Epithelial cell of prostate (primary cell): Measurements from ENCODE around the gene DPP6.
"Not testable (repeated sequence)": the region's sequence is repeated elsewhere in the genome, so short reads cannot be mapped to it uniquely, and the experiment has no call there.

Source experiments
- DNase-seq: peaks from one replicate; pipeline ENCODE4 v3.0.0-alpha.2; 2011; ENCODE audit warnings: low read depth, low spot score
- H3K27ac ChIP-seq: fragments of 450-650 bp; 2 replicates; pipeline ENCODE4 v1.5.1; 2017; ENCODE audit warnings: mild to moderate bottlenecking

The DPP6 gene

GRCh38 chr7:154145922-154146706, 93.9 kb downstream of the DPP6 start:
- not testable (repeated sequence) for DNase-seq, H3K27ac ChIP-seq

- H3K27ac ChIP-seq, DNase-seq: not testable (repeated sequence)
These were observed 94.5 kb downstream of the DPP6 start for GRCh38 chr7:154146707-154147038.

GRCh38 chr7:154148791-154149516, 96.8 kb downstream of the DPP6 start:
- DNase-seq: not testable (repeated sequence)

GRCh38 chr7:154150656-154151055, 98.5 kb downstream of the DPP6 start:
- DNase-seq, H3K27ac ChIP-seq: not testable (repeated sequence)

More at GRCh38 chr7:154148791-154149516, 96.8 kb downstream of the DPP6 start:
- not testable (repeated sequence) for H3K27ac ChIP-seq

GRCh38 chr7:154151306-154151705, 99.1 kb downstream of the DPP6 start:
- not testable (repeated sequence) for DNase-seq, H3K27ac ChIP-seq

- not testable (repeated sequence) for H3K27ac ChIP-seq, DNase-seq
These were observed 103.7 kb downstream of the DPP6 start for GRCh38 chr7:154155928-154156327.

GRCh38 chr7:154162921-154163320, 110.7 kb downstream of the DPP6 start:
- H3K27ac ChIP-seq, DNase-seq: not testable (repeated sequence)

GRCh38 chr7:154163642-154164041, 111.4 kb downstream of the DPP6 start:
- not testable (repeated sequence) for DNase-seq, H3K27ac ChIP-seq

- no peak for DNase-seq
- H3K27ac ChIP-seq: no peak overlapping the region
These were observed 114.9 kb downstream of the DPP6 start for GRCh38 chr7:154167051-154167450.

- DNase-seq: no peak
- H3K27ac ChIP-seq: no peak overlapping the region
These were observed 115.6 kb downstream of the DPP6 start for GRCh38 chr7:154167807-154168206.

GRCh38 chr7:154171422-154171821, 119.2 kb downstream of the DPP6 start:
- H3K27ac ChIP-seq: no peak overlapping the region
- no peak for DNase-seq

- no peak overlapping the region for H3K27ac ChIP-seq
- no peak for DNase-seq
These were observed 120.0 kb downstream of the DPP6 start for GRCh38 chr7:154172236-154172635.

- no peak overlapping the region for H3K27ac ChIP-seq
- no peak for DNase-seq
These were observed 125.4 kb downstream of the DPP6 start for GRCh38 chr7:154177584-154177983.

GRCh38 chr7:154178895-154179294, 126.7 kb downstream of the DPP6 start:
- H3K27ac ChIP-seq: no peak overlapping the region
- DNase-seq: no peak

GRCh38 chr7:154183482-154183881, 131.3 kb downstream of the DPP6 start:
- DNase-seq: no peak
- H3K27ac ChIP-seq: no peak overlapping the region

GRCh38 chr7:154183946-154184345, 131.7 kb downstream of the DPP6 start:
- H3K27ac ChIP-seq: no peak overlapping the region
- DNase-seq: no peak

GRCh38 chr7:154186811-154187210, 134.6 kb downstream of the DPP6 start:
- no peak overlapping the region for H3K27ac ChIP-seq
- no peak for DNase-seq

GRCh38 chr7:154188330-154188729, 136.1 kb downstream of the DPP6 start:
- DNase-seq: no peak
- no peak overlapping the region for H3K27ac ChIP-seq

GRCh38 chr7:154195266-154195665, 143.1 kb downstream of the DPP6 start:
- no peak overlapping the region for H3K27ac ChIP-seq
- no peak for DNase-seq

GRCh38 chr7:154198481-154198880, 146.3 kb downstream of the DPP6 start:
- H3K27ac ChIP-seq: no peak overlapping the region
- no peak for DNase-seq

GRCh38 chr7:154200241-154200640, 148.0 kb downstream of the DPP6 start:
- no peak for DNase-seq
- no peak overlapping the region for H3K27ac ChIP-seq

- no peak overlapping the region for H3K27ac ChIP-seq
These were observed 149.8 kb downstream of the DPP6 start for GRCh38 chr7:154202002-154202401.

More at GRCh38 chr7:154202002-154202401, 149.8 kb downstream of the DPP6 start:
- DNase-seq: no peak
